GM21529 (cell line): Measurements from ENCODE around the gene REPS1.
"Not testable (repeated sequence)": the region's sequence is repeated elsewhere in the genome, so short reads cannot be mapped to it uniquely, and the experiment has no call there.

Experiments used
- ATAC-seq: cut with Tn5 transposase; IDR thresholded peaks from one replicate; pipeline ENCODE4 v1.9.1; 2021; ENCODE audit not compliant: unreplicated experiment

Gene REPS1

GRCh38 chr6:138987643-138988468 is at the start of gene REPS1:
REPS1 (minus strand) TSS chr6:138988253; CDS start chr6:138987682, 571 bp downstream.
- peak; percentile 91 for ATAC-seq

- ATAC-seq: no peak
Observed at GRCh38 chr6:139037490-139037889, 49.4 kb upstream of the REPS1 start.

GRCh38 chr6:139030228-139030963 is 42.3 kb upstream of the REPS1 start:
- ATAC-seq: peak; percentile 58

- peak; percentile 30 for ATAC-seq
Observed at GRCh38 chr6:139029470-139030227, 41.6 kb upstream of the REPS1 start.

GRCh38 chr6:139028658-139029469 is 40.8 kb upstream of the REPS1 start, which contains the start of gene ABRACL:
ABRACL (plus strand) TSS chr6:139028745; CDS start chr6:139034161, 5,416 bp downstream.
- peak; percentile 60 for ATAC-seq

GRCh38 chr6:139028215-139028657 is 40.2 kb upstream of the REPS1 start:
- ATAC-seq: peak; percentile 1

GRCh38 chr6:139027620-139028182 is 39.6 kb upstream of the REPS1 start:
- ATAC-seq: peak; percentile 19

- not testable (repeated sequence) for ATAC-seq
Observed at GRCh38 chr6:139025416-139025815, 37.4 kb upstream of the REPS1 start.

GRCh38 chr6:139020689-139021088 is 32.6 kb upstream of the REPS1 start:
- no peak for ATAC-seq

GRCh38 chr6:139019722-139020121 is 31.7 kb upstream of the REPS1 start:
- ATAC-seq: no peak

GRCh38 chr6:139017227-139017626 is 29.2 kb upstream of the REPS1 start:
- ATAC-seq: no peak

- ATAC-seq: peak; percentile 93
Observed at GRCh38 chr6:139016337-139017213, 28.5 kb upstream of the REPS1 start.

GRCh38 chr6:139014945-139015344 is 26.9 kb upstream of the REPS1 start:
- ATAC-seq: no peak

- ATAC-seq: no peak
Observed at GRCh38 chr6:139013185-139013800, 25.2 kb upstream of the REPS1 start.

- ATAC-seq: no peak
Observed at GRCh38 chr6:139011980-139012379, 23.9 kb upstream of the REPS1 start.

- ATAC-seq: no peak
Observed at GRCh38 chr6:139010674-139011073, 22.6 kb upstream of the REPS1 start.

- ATAC-seq: no peak
Observed at GRCh38 chr6:139008117-139008516, 20.1 kb upstream of the REPS1 start.

GRCh38 chr6:139007428-139007827 is 19.4 kb upstream of the REPS1 start:
- no peak for ATAC-seq

GRCh38 chr6:139006477-139006876 is 18.4 kb upstream of the REPS1 start:
- no peak for ATAC-seq
